GM06990 (cell line): ENCODE data around the gene MMP13.

Experiments used
- DNase-seq: peaks from one replicate; pipeline ENCODE4 v3.0.0-alpha.2; 2011; ENCODE audit not compliant: insufficient read length; ENCODE audit errors: extremely low read depth
- H3K27me3 ChIP-seq: replicated peaks from 2 replicates; pipeline ENCODE4 v1.6.0; 2011; ENCODE audit warnings: low read length; ENCODE audit not compliant: control insufficient read depth, insufficient read depth
- H3K36me3 ChIP-seq: 2 replicates; pipeline ENCODE4 v1.5.1; 2011; ENCODE audit warnings: low read length; ENCODE audit not compliant: control insufficient read depth, insufficient read depth
- H3K4me3 ChIP-seq: replicated peaks from 2 replicates; pipeline ENCODE4 v1.5.1; 2011; ENCODE audit warnings: low read depth, mild to moderate bottlenecking, control low read depth, low read length
- TF ChIP-seq, protein P1 (sequence below): IDR thresholded peaks from 2 replicates; pipeline ENCODE4 v1.5.1; 2011; ENCODE audit warnings: low read length, control low read depth, mild to moderate bottlenecking, inconsistent platforms; ENCODE audit not compliant: insufficient read depth, poor library complexity, severe bottlenecking

Gene MMP13

DNA sequence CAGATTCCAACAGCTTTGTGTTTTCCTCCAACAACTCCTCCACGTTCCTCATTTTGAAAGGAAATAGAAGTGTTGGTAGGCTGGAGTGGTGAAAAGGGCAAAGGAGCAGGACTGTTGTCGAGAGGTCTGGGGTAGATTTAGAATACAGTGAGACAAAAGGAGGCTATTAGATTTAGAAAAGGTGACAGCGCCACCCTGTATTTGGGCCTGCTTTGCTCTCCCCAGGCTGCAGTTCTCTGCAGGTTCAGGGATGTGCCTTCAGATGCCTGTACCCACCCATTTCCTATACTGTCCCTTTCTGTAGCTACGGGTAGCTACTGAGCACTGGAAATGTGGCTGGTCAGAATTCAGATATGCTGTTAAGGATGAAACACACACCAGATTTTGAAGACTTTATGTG lies 20.8 kb downstream of the MMP13 start:
- TF ChIP-seq, protein P1, sequence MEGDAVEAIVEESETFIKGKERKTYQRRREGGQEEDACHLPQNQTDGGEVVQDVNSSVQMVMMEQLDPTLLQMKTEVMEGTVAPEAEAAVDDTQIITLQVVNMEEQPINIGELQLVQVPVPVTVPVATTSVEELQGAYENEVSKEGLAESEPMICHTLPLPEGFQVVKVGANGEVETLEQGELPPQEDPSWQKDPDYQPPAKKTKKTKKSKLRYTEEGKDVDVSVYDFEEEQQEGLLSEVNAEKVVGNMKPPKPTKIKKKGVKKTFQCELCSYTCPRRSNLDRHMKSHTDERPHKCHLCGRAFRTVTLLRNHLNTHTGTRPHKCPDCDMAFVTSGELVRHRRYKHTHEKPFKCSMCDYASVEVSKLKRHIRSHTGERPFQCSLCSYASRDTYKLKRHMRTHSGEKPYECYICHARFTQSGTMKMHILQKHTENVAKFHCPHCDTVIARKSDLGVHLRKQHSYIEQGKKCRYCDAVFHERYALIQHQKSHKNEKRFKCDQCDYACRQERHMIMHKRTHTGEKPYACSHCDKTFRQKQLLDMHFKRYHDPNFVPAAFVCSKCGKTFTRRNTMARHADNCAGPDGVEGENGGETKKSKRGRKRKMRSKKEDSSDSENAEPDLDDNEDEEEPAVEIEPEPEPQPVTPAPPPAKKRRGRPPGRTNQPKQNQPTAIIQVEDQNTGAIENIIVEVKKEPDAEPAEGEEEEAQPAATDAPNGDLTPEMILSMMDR = no peak
- H3K27me3 ChIP-seq = 0 out of 2 replicates have a peak, but pooled peaks cover 2% of the 10 kb centered on the region
- H3K36me3 ChIP-seq = no peaks in the 10 kb centered on the region
- H3K4me3 ChIP-seq = no peak overlapping the region
- DNase-seq = no peak

DNA sequence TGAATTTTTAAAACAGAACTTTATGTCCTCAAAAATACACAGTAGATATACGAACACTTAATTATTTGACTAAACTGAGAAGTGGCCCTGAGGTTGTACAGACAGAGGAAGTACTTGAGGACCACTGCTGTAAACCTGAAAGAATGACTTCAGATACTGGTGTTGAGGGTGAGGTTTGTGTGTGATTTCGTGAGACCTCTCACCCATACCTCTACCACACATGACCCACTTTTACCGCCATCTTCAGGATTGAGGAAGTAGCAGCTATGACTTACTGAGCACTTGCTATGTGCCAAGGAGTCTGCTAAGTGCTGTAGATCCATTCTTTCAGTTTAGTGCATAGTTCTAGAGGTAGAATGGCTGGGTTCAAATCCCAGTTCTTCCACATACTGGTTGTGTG lies 21.9 kb downstream of the MMP13 start:
- peak; percentile 52 for DNase-seq
- TF ChIP-seq, protein P1 = no peak

DNA sequence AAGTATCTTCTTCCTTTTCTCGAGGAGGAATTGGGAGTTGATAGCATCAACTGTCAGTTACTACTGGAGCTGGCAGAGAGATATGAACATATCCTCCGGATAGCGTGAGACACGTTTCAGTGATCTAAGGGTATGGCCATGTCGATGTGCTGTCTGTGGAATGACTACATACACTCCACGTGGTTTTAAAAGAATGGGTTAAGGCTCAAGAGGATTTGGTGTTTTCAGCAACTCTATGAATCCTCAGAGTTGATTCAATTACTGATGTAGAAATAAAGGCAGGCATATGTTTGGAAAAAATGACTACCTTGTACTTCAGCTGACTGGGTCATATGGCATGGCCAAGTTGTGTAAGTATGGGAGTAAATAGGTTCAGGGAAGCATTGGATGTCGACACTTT lies 22.9 kb downstream of the MMP13 start:
- Histone ChIP-seq H3K4me3 (no peak overlapping the region), H3K36me3 (no peaks in the 10 kb centered on the region), H3K27me3 (peaks cover 3% of the 10 kb centered on the region)
- DNase-seq = no peak
- TF ChIP-seq, protein P1 = no peak

More for the DNA sequence above, 21.9 kb downstream of the MMP13 start:
- H3K4me3 ChIP-seq = no peak overlapping the region
- no peaks in the 10 kb centered on the region for H3K36me3 ChIP-seq
- H3K27me3 ChIP-seq = 0 out of 2 replicates have a peak, but pooled peaks cover 2% of the 10 kb centered on the region

DNA sequence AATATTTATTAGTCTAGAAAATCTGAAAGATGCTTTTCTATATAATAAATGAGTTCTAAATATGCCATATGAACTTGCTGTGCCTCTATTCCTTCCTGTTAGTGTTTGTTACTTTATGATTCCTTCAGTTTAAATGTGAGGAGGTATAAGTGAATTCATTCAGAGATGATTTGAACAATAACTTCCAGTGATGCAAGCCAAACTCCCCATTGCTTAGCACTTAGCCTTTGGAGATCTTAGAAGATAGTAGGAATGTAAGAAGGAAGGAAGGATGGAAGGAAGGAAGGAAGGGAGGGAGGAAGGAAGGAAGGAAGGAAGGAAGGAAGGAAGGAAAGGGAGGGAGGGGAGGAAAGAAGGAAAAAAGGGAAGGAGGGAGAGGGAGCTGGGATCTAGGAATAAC lies 25.1 kb downstream of the MMP13 start:
- TF ChIP-seq, protein P1 = no peak
- H3K27me3 ChIP-seq = peaks cover 3% of the 10 kb centered on the region
- H3K36me3 ChIP-seq = no peaks in the 10 kb centered on the region
- no peak overlapping the region for H3K4me3 ChIP-seq
- DNase-seq = no peak

DNA sequence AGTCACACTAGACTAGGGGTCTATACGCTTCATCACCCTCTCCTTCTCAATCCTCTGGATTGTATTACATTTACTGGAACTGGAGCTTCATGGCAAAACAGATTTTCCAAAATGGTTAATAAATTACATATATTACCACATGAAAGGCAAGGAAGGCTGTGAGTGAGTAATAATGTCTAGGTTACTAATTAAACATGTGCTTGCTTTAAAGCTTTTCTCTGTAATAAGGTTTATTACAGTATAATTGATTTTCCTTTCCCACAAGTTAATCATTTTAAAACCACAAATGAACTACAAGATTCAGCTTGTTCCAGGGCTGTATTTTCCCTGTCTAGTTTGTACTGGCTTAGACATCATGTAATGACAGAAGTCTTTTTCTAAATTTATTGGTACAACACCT lies 25.6 kb downstream of the MMP13 start:
- Histone ChIP-seq H3K4me3 (no peak overlapping the region), H3K27me3 (peaks cover 3% of the 10 kb centered on the region), H3K36me3 (no peaks in the 10 kb centered on the region)
- TF ChIP-seq, protein P1 = no peak
- DNase-seq = no peak

DNA sequence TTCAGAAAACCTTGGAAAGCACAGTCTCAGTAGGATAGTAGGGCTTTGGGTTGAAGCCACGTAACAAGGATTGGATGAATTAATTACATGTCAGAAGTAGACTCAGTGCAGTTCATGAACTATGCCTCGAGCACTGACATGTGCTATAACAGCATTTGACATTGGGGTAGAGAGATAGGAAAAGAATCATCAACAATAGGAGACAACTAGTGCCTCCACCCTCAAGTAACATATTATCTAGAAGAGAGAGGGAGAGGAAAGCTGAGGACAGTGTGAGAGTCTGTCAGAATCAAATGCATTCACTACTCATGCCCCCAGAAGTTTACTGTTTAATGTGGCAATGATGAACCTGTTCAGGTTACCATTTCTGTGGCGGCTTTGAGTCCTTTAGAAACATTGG lies 26.4 kb downstream of the MMP13 start:
- Histone ChIP-seq H3K27me3 (peaks cover 5% of the 10 kb centered on the region), H3K36me3 (no peaks in the 10 kb centered on the region), H3K4me3 (no peak overlapping the region)
- DNase-seq = no peak
- TF ChIP-seq, protein P1 = no peak
